CD14-positive monocyte (primary cell): ENCODE measurements around the gene DGKI. TPM values are rescaled to one million over a fixed set of nuclear protein-coding genes. Genes with fewer than 3 reads are reported as not detected.

Experiments used
- DNase-seq, 3 donors: peaks; one replicate each; pipeline ENCODE4 v3.0.0-alpha.2; 2011 to 2022
- H2AFZ ChIP-seq: 2 replicates; pipeline ENCODE4 v1.6.0; 2012; ENCODE audit warnings: mild to moderate bottlenecking, low read depth, low read length, inconsistent platforms; ENCODE audit not compliant: insufficient read depth, poor library complexity, severe bottlenecking
- H3K27ac ChIP-seq, 2 donors: 1 replicate in 1 of 2; 2 replicates in 1 of 2; pipeline ENCODE4 v1.5.1; 2012 to 2013; ENCODE audit warnings: low read length in 2 of 2, control low read depth in 1 of 2, inconsistent platforms in 1 of 2, low read depth in 1 of 2, mild to moderate bottlenecking in 1 of 2
- H3K27me3 ChIP-seq, 2 donors: one replicate each; pipeline versions ENCODE4 v1.6.0 to v1.6.1; 2011 to 2013; ENCODE audit warnings: low read length in 2 of 2; ENCODE audit not compliant: control insufficient read depth in 2 of 2, insufficient read depth in 2 of 2
- H3K36me3 ChIP-seq, 2 donors: replicated peaks in 1 of 2; 1 replicate in 1 of 2; 2 replicates in 1 of 2; pipeline versions ENCODE4 v1.5.1 to v1.6.1; 2012 to 2013; ENCODE audit warnings: low read length in 2 of 2, control low read depth in 1 of 2, inconsistent platforms in 1 of 2, mild to moderate bottlenecking in 1 of 2; ENCODE audit not compliant: insufficient read depth in 2 of 2, control insufficient read depth in 1 of 2
- H3K4me1 ChIP-seq, 2 donors: 1 replicate in 1 of 2; 2 replicates in 1 of 2; pipeline versions ENCODE4 v1.5.1 to v1.6.1; 2012 to 2013; ENCODE audit warnings: low read length in 2 of 2, control low read depth in 1 of 2, inconsistent platforms in 1 of 2, mild to moderate bottlenecking in 1 of 2, moderate library complexity in 1 of 2; ENCODE audit not compliant: insufficient read depth in 2 of 2, control insufficient read depth in 1 of 2
- H3K4me2 ChIP-seq: replicated peaks from 2 replicates; pipeline ENCODE3; 2012; ENCODE audit warnings: low read length, moderate library complexity, mild to moderate bottlenecking; ENCODE audit not compliant: poor library complexity, severe bottlenecking; ENCODE audit errors: extremely low read depth
- H3K4me3 ChIP-seq, 3 experiments: fragments of 200-600 bp in 1 of 3; sonication (generic) in 1 of 3; replicated peaks in 1 of 3; 1 replicate in 2 of 3; 2 replicates in 1 of 3; pipeline ENCODE4 v1.5.1; 2011 to 2013; ENCODE audit warnings: low read length in 3 of 3, mild to moderate bottlenecking in 3 of 3, control low read depth in 2 of 3, low read depth in 2 of 3, inconsistent platforms in 1 of 3, moderate library complexity in 1 of 3
- H3K79me2 ChIP-seq: 2 replicates; pipeline ENCODE4 v1.6.0; 2012; ENCODE audit warnings: mild to moderate bottlenecking, control low read depth, inconsistent platforms, low read length, moderate library complexity; ENCODE audit not compliant: insufficient read depth
- H3K9ac ChIP-seq: 2 replicates; pipeline ENCODE4 v1.6.0; 2017; ENCODE audit warnings: low read length, mild to moderate bottlenecking; ENCODE audit not compliant: insufficient read depth, poor library complexity, severe bottlenecking
- H3K9me3 ChIP-seq, 2 donors: replicated peaks in 1 of 2; 1 replicate in 1 of 2; 2 replicates in 1 of 2; pipeline versions ENCODE4 v1.5.1 to v1.6.1; 2012 to 2013; ENCODE audit warnings: low read length in 2 of 2, control low read depth in 1 of 2; ENCODE audit not compliant: control insufficient read depth in 1 of 2, insufficient read depth in 1 of 2
- H4K20me1 ChIP-seq: 2 replicates; pipeline ENCODE4 v1.6.0; 2012; ENCODE audit warnings: mild to moderate bottlenecking, low read length, control low read depth, moderate library complexity; ENCODE audit not compliant: insufficient read depth
- H3K27ac Mint-ChIP-seq, 7 donors: one replicate each; pipeline ENCODE4 v1.8.0; 2020; ENCODE audit warnings: mild to moderate bottlenecking in 7 of 7, mixed read lengths in 7 of 7, moderate library complexity in 6 of 7, inconsistent platforms in 2 of 7
- H3K27me3 Mint-ChIP-seq, 3 donors: one replicate each; pipeline ENCODE4 v1.8.0; 2021 to 2022; ENCODE audit warnings: low read depth in 3 of 3, mild to moderate bottlenecking in 3 of 3, mixed read lengths in 3 of 3, moderate library complexity in 3 of 3, inconsistent platforms in 1 of 3
- H3K36me3 Mint-ChIP-seq, 2 donors: one replicate each; pipeline ENCODE4 v1.8.0; 2020; ENCODE audit warnings: mixed read lengths in 2 of 2, inconsistent platforms in 1 of 2, mild to moderate bottlenecking in 1 of 2
- H3K4me1 Mint-ChIP-seq: one replicate; pipeline ENCODE4 v1.8.0; 2020; ENCODE audit warnings: mild to moderate bottlenecking, mixed read lengths
- H3K4me3 Mint-ChIP-seq, 2 donors: one replicate each; pipeline ENCODE4 v1.8.0; 2020; ENCODE audit warnings: mild to moderate bottlenecking in 2 of 2, mixed read lengths in 2 of 2, moderate library complexity in 1 of 2
- H3K9me3 Mint-ChIP-seq, 7 donors: one replicate each; pipeline ENCODE4 v1.8.0; 2020 to 2022; ENCODE audit warnings: mixed read lengths in 7 of 7, mild to moderate bottlenecking in 6 of 7, moderate library complexity in 6 of 7, inconsistent platforms in 2 of 7
- WGBS: methylation state at CpG from one replicate; pipeline ENCODE4 v1.1.5; 2013; ENCODE audit warnings: missing lambda C conversion rate; ENCODE audit not compliant: insufficient coverage; 5-methylcytosine and 5-hydroxymethylcytosine counted together
- intact Hi-C, 2 donors: fragments of 100-400 bp; cut with micrococcal nuclease; formaldehyde crosslinking; loops; one replicate each; pipeline versions ENCODE4 v1.15.0 to v1.15.1; 2023
- polyA plus RNA-seq, 3 donors: library from polyadenylated mRNA; depleted of rRNA in 1 of 3; unstranded in 2 of 3; stranded (reverse) in 1 of 3; fragments of 300-500 nt in 2 of 3; fragments of >200 nt in 1 of 3; fragmentation: Illumina TruSeq in 2 of 3; gene quantifications; 1 replicate in 2 of 3; 2 replicates in 1 of 3; pipeline ENCODE4 v1.2.3, GENCODE V29; 2012 to 2021
- TF ChIP-seq, protein P1 (sequence below): fragments of 200-600 bp; IDR thresholded peaks from one replicate; pipeline ENCODE4 v1.8.0; 2022; ENCODE audit warnings: antibody characterized with exemption, mild to moderate bottlenecking

Gene DGKI
- polyA plus RNA-seq, 3 donors = not detected

- H3K4me3 Mint-ChIP-seq = no peak overlapping the region
- H3K27me3 ChIP-seq = no peaks in the 10 kb centered on the region
- H3K27me3 Mint-ChIP-seq = no peaks in the 10 kb centered on the region
- no peaks in the 10 kb centered on the region for H3K9me3 ChIP-seq
- H3K27ac ChIP-seq = no peak overlapping the region
- intact Hi-C loops = no loop called here
- TF ChIP-seq, protein P1, sequence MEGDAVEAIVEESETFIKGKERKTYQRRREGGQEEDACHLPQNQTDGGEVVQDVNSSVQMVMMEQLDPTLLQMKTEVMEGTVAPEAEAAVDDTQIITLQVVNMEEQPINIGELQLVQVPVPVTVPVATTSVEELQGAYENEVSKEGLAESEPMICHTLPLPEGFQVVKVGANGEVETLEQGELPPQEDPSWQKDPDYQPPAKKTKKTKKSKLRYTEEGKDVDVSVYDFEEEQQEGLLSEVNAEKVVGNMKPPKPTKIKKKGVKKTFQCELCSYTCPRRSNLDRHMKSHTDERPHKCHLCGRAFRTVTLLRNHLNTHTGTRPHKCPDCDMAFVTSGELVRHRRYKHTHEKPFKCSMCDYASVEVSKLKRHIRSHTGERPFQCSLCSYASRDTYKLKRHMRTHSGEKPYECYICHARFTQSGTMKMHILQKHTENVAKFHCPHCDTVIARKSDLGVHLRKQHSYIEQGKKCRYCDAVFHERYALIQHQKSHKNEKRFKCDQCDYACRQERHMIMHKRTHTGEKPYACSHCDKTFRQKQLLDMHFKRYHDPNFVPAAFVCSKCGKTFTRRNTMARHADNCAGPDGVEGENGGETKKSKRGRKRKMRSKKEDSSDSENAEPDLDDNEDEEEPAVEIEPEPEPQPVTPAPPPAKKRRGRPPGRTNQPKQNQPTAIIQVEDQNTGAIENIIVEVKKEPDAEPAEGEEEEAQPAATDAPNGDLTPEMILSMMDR = no peak
- no peaks in the 10 kb centered on the region for H4K20me1 ChIP-seq
- no peaks in the 10 kb centered on the region for H3K4me1 Mint-ChIP-seq
- H3K4me3 ChIP-seq = no peak overlapping the region
- WGBS = no CpG with 5 or more reads among the region's 3 CpGs
- H3K36me3 Mint-ChIP-seq = peaks cover 54 to 67% of the 10 kb centered on the region in 2 donors
- no peak for DNase-seq
- no peak overlapping the region for H3K27ac Mint-ChIP-seq
- H3K36me3 ChIP-seq = peaks cover 14 to 68% of the 10 kb centered on the region in 2 donors
- peaks cover 0 to 6% (median 2%) of the 10 kb centered on the region in 7 donors for H3K9me3 Mint-ChIP-seq
- H3K4me2 ChIP-seq = no peak overlapping the region
- H3K79me2 ChIP-seq = no peaks in the 10 kb centered on the region
- H2AFZ ChIP-seq = no peak overlapping the region
- H3K9ac ChIP-seq = no peak overlapping the region
- H3K4me1 ChIP-seq = no peaks in the 10 kb centered on the region
Measured at GRCh38 chr7:137869260-137869659, 22.5 kb upstream of the DGKI start.

DNA sequence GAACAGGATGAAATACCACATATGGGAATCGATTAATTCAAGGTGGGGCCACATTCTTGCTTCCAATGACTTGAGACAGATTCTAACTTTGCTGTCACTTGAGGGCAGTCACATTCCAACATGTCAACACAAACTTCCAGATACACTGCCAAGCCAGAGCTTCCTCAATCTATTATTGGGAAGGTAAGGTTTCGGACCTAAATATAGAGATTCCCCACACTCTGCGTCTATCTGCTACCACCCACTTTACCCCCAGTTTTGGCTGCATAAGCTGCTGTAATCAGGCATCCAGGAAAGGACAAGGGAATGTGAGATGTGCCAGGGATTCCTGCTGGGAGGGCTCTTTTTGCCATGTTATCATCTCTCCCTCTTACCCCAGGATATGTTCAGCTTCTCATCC, 20.5 kb upstream of the DGKI start:
- Mint-ChIP-seq H3K36me3 (peaks cover 49 to 61% of the 10 kb centered on the region in 2 donors), H3K27me3 (no peaks in the 10 kb centered on the region), H3K9me3 (peaks cover 0 to 6% (median 2%) of the 10 kb centered on the region in 7 donors), H3K4me1 (no peaks in the 10 kb centered on the region), H3K4me3 (no peak overlapping the region), H3K27ac (no peak overlapping the region)
- no peak overlapping the region for H3K4me2 ChIP-seq
- WGBS = 100% methylated on average over 1 of the region's 3 CpGs
- no peak overlapping the region for H3K27ac ChIP-seq
- no peaks in the 10 kb centered on the region for H3K4me1 ChIP-seq
- no peak overlapping the region for H3K9ac ChIP-seq
- no peak overlapping the region for H3K4me3 ChIP-seq
- no peaks in the 10 kb centered on the region for H3K27me3 ChIP-seq
- H2AFZ ChIP-seq = no peak overlapping the region
- H3K9me3 ChIP-seq = no peaks in the 10 kb centered on the region
- intact Hi-C loops = no loop called here
- no peaks in the 10 kb centered on the region for H3K79me2 ChIP-seq
- no peak for DNase-seq
- TF ChIP-seq, protein P1 = no peak
- H3K36me3 ChIP-seq = peaks cover 15 to 64% of the 10 kb centered on the region in 2 donors
- no peaks in the 10 kb centered on the region for H4K20me1 ChIP-seq
